GM19193 (cell line): ENCODE results near the gene GPM6B.

Source experiments
- POLR2A ChIP-seq: IDR thresholded peaks from 4 replicates; pipeline ENCODE4 v1.6.1; 2011; ENCODE audit not compliant: insufficient read depth, insufficient read length; ENCODE audit errors: extremely low read depth

The GPM6B gene

DNA sequence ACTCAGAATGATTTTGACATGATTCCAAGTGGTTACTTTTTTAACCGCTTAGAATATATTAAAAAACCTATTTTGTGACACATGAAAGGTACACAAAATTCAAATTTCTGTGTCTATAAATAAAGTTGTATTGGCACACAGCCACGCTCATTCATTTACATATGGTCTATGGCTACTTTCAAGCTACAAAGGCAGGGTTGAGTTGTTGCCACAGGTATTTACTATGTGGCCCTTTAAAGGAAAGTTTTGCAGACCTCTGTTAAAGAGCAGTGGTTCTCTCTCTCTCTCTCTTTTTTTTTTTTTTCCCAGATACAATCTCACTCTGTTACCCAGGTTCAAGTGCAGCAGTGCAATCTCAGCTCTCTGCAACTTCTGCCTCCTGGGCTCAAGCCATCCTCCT, 23.0 kb downstream of the GPM6B start:
- TF ChIP-seq POLR2A = no peak

- TF ChIP-seq POLR2A = no peak
Measured at GRCh38 chrX:13791559-13791958, 25.3 kb downstream of the GPM6B start.

DNA sequence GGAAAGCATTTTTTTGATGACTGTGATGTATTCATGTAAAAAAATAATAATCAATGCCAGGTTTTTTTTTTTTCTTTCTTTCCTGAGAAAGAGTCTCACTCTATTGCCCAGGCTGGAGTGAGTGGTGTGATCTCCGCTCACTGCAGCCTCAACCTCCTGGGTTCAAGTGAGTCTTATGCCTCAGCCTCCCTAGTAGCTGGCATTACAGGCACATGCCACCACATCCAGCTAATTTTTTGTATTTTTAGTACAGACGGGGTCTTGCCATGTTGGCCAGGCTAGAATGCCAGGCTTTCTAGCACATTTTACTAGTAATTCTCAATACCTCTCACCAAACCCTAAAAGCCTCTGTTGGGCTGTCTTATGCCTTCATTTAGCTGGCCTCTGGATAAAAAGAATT, 25.7 kb downstream of the GPM6B start:
- no peak for TF ChIP-seq POLR2A

DNA sequence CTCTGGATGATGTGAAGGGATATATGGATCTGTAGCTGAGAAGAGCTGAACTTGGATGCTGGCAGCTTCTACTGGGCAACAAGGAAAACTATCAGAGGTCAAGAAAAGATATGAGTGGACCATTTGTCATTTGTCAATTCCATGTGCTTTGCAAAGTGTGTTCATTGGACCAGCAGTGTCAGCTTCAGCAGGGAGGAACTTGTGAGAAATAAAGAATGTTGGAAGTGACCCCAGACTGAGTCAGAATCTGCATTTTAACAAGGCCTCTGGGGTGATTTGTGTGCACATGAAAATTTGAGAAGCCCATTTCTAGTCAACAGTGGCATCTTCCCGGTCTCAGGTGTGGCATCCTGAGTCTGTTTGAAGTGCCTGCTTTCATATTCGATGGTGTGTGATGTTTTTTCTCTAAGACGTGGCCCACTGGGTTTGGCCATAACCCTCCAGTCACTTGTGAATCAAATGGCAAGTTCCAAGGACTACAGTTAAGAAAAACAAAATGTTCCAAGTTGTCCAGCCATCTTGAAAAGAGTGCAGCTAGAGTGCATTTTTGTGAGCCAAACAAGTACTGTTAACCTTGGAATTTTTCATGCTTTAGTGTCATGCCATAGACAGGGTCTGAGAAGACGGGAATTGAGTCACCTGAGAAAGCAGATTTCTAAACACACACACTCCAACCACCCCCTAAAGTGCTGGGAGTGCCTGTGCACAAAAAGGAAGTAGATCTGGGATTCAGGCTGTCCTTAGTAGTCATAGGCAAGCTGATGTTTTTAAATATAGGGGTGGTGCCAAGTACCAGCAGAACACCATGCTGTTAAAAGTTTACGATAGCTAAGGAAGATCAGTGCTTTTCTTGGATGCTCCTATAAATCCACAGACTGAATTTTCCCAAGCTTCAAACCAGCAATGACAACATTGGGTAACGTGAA, 26.4 kb downstream of the GPM6B start:
- TF ChIP-seq POLR2A = no peak

GRCh38 chrX:13786048-13786447, 30.8 kb downstream of the GPM6B start:
- no peak for TF ChIP-seq POLR2A

- TF ChIP-seq POLR2A = no peak
Measured at GRCh38 chrX:13780868-13781427, 35.9 kb downstream of the GPM6B start.

GRCh38 chrX:13778916-13779315, 38.0 kb downstream of the GPM6B start:
- TF ChIP-seq POLR2A = no peak

- TF ChIP-seq POLR2A = no peak
Measured at GRCh38 chrX:13776387-13776786, 40.5 kb downstream of the GPM6B start.

DNA sequence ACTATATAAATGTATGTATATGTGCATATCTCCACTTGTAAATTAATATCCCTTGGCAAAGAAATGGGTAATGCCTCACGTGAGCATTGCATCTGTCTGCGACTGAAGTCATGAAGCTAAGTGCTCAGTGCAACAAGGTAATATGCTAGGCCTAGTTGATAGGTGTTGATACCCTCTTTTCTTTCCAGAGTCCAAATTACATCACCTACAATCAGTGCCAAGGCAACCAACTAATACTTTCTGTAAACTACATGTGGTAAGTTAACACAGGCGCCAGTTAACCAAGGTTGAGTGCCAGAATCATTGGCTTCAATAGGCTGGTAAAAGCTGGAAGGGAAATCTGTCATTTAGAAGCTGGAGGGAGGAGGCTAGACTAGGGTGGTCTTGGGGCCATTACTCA, 41.1 kb downstream of the GPM6B start:
- no peak for TF ChIP-seq POLR2A

DNA sequence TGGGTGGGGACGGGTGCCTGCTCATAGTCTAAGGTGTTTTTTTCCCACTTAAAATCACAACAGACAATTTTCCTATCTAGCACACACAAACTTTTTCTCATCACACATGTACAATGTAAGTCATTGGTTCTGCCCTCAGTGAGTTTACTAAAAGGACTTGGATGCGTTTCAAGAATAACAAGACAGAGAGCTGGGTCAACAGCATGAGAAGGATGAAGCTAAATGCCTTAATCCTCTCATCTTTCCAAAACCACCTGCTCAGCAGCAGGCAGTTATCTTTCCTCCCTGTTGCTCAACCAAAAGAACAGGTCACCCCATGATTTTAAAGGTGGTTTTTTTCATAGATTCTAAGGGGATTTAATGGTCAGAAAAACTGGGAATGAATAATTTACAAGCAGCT, 42.2 kb downstream of the GPM6B start:
- no peak for TF ChIP-seq POLR2A

DNA sequence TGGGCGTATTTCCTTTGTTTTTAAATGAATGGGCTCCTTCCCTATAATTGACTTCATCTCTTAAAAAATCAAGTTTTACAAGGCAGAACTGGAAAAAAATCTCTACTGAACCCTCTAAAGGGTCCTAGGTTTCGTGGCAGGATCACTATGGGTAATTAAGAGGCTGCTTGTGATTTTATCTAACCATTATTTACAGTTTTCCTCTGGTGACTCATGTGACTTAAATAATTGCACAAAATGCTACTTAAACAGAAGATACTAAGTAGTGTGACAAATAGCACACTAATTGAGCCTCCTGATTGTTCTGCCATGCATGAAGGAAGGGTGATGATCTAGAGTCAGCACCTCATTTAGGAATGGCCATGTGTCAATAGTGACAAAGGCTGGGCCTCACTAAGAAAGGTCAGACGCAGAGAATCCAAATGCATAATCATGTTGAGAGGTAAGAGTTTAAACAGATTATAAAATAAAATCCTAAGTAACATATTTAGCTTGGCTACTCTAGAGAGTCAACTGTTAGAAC, 46.8 kb downstream of the GPM6B start:
- TF ChIP-seq POLR2A = no peak

- no peak for TF ChIP-seq POLR2A
Measured at GRCh38 chrX:13768939-13769338, 48.0 kb downstream of the GPM6B start.

- TF ChIP-seq POLR2A = no peak
Measured at GRCh38 chrX:13764765-13765164, 52.1 kb downstream of the GPM6B start.

- no peak for TF ChIP-seq POLR2A
Measured at GRCh38 chrX:13764281-13764680, 52.6 kb downstream of the GPM6B start.

DNA sequence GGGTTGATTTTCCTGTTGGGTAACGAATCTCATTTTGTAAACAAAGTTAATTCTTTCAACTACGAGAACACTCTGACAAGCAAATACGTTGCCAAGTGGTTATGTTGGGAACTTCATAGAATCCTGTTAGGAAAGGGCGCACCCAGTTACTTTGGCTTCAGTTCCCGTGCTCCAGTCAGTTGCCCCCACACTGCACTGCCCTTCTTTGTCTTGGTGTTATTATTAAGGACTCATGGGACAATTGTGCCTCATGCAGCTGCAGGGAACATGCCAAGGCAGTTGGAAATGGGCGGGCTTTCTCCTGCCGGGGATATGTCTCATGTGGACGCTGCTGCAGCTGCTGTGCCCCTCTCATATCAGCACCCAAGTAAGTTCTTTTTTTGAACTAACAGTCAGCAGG, 53.4 kb downstream of the GPM6B start:
- TF ChIP-seq POLR2A = no peak
